GM13976 (cell line): ENCODE results near the gene DUSP16.
"Not testable (repeated sequence)": the region's sequence is repeated elsewhere in the genome, so short reads cannot be mapped to it uniquely, and the experiment has no call there.

ENCODE experiments used
- DNase-seq: peaks from one replicate; pipeline ENCODE4 v3.0.0; 2012; ENCODE audit warnings: low spot score
- in situ Hi-C: fragments of 300-500 bp; cut with MboI; formaldehyde crosslinking; loops from one replicate; pipeline ENCODE4 v1.12.0; 2022; ENCODE audit warnings: low sequenced_read_pairs, mixed read lengths, inconsistent platforms; ENCODE audit not compliant: unreplicated experiment
- TF ChIP-seq, protein P1 (sequence below): IDR thresholded peaks from 2 replicates; pipeline ENCODE4 v1.5.1; 2012; ENCODE audit warnings: borderline replicate concordance, mild to moderate bottlenecking; ENCODE audit not compliant: insufficient read depth; ENCODE audit errors: extremely low read depth, missing control alignments, control extremely low read depth

Gene DUSP16

GRCh38 chr12:12531194-12531593 lies 31.5 kb downstream of the DUSP16 start:
- no peak for DNase-seq
- TF ChIP-seq, protein P1, sequence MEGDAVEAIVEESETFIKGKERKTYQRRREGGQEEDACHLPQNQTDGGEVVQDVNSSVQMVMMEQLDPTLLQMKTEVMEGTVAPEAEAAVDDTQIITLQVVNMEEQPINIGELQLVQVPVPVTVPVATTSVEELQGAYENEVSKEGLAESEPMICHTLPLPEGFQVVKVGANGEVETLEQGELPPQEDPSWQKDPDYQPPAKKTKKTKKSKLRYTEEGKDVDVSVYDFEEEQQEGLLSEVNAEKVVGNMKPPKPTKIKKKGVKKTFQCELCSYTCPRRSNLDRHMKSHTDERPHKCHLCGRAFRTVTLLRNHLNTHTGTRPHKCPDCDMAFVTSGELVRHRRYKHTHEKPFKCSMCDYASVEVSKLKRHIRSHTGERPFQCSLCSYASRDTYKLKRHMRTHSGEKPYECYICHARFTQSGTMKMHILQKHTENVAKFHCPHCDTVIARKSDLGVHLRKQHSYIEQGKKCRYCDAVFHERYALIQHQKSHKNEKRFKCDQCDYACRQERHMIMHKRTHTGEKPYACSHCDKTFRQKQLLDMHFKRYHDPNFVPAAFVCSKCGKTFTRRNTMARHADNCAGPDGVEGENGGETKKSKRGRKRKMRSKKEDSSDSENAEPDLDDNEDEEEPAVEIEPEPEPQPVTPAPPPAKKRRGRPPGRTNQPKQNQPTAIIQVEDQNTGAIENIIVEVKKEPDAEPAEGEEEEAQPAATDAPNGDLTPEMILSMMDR = no peak
- in situ Hi-C loops = no loop called here

DNA sequence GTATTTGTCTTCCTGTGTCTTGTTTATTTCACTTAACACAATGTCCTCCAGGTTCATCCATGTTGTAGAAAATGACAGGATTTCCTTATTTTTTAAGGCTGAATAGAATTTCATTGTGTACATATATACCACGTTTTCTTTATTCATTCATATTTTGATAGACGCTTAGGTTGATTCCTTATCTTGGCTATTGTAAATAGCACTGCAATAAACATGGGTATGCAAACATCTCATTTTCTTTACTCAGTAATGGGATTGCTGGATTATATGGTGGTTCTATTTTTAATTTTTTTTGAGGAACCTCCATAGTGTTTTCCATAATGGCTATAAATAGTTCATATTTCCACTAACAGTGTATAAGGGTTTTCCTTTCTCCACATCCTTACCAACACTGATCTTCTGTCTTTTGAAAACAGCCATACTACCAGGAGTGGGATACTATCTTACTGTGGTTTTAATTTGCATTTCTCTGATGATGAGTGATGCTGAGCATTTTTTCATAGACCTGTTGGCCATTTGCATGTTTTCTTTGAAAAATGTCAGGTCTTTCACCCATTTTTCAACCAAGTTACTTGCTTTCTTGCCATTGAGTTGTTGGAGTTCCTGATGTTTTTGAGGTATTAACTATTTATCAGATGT lies 32.8 kb downstream of the DUSP16 start:
- TF ChIP-seq, protein P1 = no peak
- in situ Hi-C loops = no loop called here
- no peak for DNase-seq

GRCh38 chr12:12528361-12529270 lies 34.0 kb downstream of the DUSP16 start:
- DNase-seq = no peak
- in situ Hi-C loops = no loop called here
- TF ChIP-seq, protein P1 = no peak

GRCh38 chr12:12527820-12528296 lies 34.8 kb downstream of the DUSP16 start:
- in situ Hi-C loops = no loop called here
- TF ChIP-seq, protein P1 = no peak

GRCh38 chr12:12524128-12524527 lies 38.5 kb downstream of the DUSP16 start:
- in situ Hi-C loops = no loop called here

More at GRCh38 chr12:12527820-12528296, 34.8 kb downstream of the DUSP16 start:
- DNase-seq = no peak

DNA sequence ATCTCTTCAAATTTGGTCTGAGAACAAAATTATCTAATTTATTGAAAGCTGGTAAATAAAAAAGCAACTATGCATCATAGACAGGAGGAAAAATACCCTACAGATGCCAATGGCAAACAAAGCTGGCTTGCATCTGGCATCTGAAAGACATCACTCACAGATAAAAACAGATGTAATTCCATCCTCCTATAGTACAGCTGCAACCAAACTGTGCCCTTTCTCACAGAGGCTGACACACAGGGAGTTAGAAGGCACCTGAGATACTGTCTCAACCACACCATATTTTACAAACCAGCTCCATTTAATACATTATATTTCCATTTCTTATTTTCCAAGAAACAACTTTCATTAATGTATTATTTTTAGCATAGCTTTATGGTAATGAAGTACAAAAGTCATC lies 39.4 kb downstream of the DUSP16 start:
- in situ Hi-C loops = no loop called here
- TF ChIP-seq, protein P1 = no peak
- no peak for DNase-seq

More at GRCh38 chr12:12524128-12524527, 38.5 kb downstream of the DUSP16 start:
- no peak for DNase-seq
- TF ChIP-seq, protein P1 = no peak

GRCh38 chr12:12522657-12523056 lies 40.0 kb downstream of the DUSP16 start:
- in situ Hi-C loops = not testable (repeated sequence)

More at GRCh38 chr12:12522657-12523056, 40.0 kb downstream of the DUSP16 start:
- DNase-seq = not testable (repeated sequence)
